HG03354 (cell line): ENCODE results near the gene PIAS4.

ENCODE experiments used
- ATAC-seq: cut with Tn5 transposase; IDR thresholded peaks from one replicate; pipeline ENCODE4 v1.9.1; 2021; ENCODE audit warnings: mild to moderate bottlenecking; ENCODE audit not compliant: unreplicated experiment, poor library complexity, severe bottlenecking

Gene PIAS4

DNA sequence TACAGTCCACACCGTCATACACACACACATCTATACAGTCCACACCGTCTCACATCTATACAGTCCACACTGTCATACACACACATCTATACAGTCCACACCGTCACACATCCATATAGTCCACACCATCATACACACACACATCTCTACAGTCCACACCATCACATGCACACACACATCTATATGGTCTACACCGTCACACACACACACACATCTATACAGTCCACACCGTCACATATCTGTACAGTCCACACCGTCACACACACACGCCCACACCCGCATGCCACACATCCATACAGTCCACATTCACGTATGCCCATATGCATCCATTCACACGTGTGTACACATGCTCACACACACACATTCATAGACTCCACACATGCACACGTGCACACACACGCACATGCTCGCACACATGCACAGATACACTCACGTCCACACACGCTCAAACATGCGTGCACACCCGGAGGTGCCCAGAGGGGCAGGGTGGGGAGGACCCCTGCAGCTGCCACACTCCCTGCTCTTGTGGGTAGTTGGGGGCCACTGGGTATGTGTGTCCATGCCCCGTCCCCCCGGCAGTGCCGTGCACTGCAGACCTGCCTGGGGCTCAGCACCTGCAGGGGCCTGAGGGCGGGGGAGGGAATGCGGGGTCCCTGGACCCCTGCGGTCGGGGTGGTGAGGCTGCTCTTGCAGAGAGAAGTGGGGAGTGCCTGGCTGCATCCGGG is 29.2 kb downstream of the PIAS4 start:
- no peak for ATAC-seq

DNA sequence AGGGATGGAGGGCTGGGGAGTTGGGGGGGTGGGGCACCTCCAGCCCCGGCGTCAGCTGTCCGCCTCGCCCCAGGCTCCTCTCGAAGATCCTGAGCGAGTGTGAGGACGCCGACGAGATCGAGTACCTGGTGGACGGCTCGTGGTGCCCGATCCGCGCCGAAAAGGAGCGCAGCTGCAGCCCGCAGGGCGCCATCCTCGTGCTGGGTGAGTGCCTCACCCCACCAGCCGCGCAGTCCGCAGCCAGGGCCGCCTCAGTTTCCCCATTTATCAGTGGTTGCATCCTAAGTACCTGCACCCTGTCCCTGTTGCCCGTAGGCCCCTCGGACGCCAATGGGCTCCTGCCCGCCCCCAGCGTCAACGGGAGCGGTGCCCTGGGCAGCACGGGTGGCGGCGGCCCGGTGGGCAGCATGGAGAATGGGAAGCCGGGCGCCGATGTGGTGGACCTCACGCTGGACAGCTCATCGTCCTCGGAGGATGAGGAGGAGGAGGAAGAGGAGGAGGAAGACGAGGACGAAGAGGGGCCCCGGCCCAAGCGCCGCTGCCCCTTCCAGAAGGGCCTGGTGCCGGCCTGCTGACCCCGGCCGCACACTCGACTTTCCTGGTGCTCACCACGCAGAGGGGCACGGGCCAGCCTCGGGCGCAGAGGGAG is 29.9 kb downstream of the PIAS4 start:
- ATAC-seq, result no peak

- ATAC-seq, result no peak
These were observed 30.5 kb downstream of the PIAS4 start for GRCh38 chr19:4038057-4038456.

DNA sequence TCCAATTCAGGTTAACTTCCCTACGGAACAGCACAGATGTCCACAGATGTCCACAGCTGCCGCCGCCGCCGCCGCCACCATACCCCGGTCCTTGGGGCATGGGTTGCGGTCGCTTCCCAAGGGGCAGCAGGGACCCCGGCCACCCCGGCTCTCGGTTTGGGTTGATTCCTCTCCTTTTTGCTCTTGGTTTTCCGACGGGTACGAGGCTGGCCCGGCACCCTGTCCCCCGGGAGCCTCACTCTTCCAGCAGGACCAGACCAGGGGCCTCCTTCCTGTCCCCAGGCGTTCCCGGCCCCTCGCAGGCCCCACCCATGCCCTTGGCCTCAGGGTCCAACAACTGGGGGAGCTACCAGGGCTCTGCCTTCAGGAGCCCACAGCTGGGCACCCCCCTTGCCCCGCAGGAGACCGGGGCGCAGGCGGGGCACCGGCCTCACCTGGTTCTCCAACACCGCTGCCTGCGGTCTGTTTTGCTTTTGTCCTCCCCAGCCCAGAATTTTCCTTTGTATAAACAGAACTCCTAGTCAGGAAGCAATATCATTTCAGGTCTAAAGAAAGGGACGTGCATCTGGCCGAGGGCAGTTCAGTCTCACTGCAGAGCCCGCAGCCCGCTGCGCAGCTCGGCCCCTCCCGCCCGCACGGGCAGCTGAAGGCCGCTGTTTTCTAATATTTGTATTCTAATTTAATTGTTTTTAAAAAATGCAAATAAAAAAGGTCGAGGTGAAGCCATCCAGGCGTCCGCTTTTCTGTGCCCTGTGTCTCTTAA is 31.3 kb downstream of the PIAS4 start:
- ATAC-seq, result no peak

GRCh38 chr19:4042064-4042730 is 34.7 kb downstream of the PIAS4 start:
- ATAC-seq, result no peak

DNA sequence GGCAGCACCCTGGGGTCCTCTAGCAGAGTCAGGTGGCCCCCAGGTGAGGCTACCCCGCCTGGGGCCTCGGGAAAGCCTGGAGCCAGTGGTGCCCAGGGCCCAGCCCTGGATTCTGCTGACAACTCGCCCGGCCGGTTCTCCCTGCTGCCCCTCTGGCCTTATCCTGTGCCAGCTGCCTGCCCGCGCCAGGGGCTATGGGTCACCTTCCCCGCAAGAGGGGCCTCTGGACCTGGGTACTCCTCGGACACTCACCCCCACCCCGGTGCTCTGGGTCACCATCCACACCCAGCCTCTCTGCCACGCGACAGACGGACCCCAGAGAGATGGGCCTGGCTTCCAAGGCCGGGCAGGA is 35.2 kb downstream of the PIAS4 start:
- no peak for ATAC-seq

DNA sequence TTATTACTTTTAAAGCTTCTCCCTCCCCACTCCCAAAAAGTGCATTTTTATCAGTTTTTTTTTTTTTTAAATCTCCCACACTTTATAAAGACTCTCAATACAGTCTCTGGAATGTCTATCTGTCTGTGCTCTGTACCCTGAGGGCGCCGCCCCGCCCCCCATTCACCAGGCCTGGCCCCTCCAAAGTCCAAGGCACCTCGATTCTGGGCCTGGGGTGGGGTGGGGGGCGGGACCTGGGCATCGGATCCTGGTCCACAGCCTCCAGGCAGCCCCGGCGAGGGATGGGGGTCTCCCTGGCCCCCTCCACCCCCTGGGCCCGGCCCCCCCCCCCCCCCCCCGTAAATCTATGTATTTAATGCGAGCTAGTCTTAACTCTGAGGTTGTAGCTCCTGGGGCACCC is 35.9 kb downstream of the PIAS4 start:
- no peak for ATAC-seq

DNA sequence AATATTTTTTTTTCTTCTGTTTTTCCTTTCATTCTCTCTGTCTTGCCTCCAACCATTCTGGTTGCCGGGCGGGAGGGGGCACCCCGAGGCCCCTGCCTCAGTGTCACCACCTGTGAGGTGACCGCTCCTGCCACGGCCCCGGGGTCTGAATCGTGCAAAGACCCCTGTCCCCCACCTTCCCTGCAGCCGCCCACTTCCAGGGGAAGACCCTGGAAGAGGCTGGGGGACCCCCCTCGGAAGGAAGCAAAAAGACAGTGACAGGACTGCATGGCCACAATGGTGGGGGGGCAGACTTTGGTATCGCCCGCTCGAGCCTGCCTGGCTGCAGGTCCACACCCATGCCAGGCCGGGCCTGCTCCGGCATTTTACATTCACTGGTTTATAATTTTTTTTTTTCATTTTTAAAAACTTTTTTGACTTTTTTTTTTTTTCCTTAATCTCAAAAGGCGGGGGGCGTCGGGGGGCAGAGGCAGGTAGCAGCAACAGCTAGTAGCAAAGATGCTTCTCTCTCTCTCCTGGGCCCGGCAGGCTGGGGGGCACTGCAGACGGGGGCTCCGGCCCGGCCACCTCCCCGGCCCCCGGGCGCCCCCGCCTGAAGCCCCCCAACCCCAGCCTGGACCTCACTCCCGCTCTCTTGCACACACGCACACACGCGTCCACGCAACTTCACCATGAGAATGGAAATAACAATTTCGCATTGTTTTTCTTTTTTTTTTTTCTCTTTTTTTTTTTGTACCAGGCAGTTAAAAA is 36.6 kb downstream of the PIAS4 start:
- no peak for ATAC-seq

DNA sequence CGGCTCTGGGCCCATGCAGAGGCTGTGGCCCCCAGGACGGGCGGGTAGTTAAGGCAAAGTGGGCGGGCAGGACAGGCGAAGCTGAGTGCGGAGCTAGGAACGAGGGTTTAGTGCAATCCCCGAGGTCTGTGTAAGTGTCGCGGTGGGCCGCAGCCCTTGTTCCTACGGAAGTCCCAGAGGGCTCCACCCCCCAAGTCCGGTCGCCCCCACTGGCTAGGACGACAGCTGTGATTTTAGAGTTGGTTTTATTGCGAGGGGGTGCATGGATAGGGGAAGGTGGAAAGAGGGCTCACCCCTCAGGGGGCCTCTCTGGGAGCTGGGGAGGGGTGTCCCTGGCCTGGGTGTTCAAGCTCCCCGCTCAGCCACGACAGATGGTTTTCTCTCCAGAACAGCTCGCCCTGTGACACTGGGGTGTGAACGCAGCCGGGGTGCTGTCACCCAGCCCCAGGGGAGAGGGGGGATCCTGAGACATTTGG is 37.5 kb downstream of the PIAS4 start:
- ATAC-seq, result no peak

DNA sequence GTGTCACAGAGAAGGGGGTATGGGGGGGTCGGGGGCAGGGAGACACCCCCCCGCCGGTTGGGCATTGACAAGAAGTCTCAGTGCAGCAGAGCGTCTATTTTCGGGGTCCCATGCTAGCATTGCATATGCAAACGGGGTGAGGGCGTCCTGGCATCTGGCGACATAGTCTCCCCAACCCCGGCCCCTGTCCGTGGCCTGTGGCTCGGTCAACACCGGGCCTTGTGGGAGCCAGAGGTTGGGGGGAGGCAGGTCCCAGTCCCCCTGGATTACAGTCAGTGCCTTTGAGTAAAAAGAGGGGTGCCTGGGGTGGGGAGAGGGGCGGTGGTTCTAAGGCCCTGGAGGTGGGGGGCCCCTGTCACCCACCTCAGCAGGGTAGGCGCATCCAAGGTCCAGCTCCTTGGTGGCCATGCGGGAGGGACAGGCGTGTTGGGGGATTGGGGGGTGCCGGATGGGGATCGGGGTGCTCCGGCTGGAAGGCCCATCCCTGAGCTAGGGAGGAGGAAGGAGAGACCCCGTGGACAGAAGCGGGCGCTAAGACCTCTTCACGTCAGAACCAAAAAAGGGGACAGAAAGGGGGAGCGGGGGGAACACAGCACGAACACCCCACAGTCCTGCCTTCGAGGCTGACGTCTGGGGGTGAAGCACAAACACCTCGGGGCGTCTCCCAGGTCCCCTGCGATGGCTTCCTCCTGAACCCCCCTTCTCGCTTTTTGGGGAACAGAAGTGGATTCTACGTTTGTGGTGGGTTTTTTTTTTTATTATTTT is 38.2 kb downstream of the PIAS4 start:
- no peak for ATAC-seq

GRCh38 chr19:4046362-4046691 is 38.8 kb downstream of the PIAS4 start:
- no peak for ATAC-seq

- no peak for ATAC-seq
These were observed 39.6 kb downstream of the PIAS4 start for GRCh38 chr19:4046946-4047683.

DNA sequence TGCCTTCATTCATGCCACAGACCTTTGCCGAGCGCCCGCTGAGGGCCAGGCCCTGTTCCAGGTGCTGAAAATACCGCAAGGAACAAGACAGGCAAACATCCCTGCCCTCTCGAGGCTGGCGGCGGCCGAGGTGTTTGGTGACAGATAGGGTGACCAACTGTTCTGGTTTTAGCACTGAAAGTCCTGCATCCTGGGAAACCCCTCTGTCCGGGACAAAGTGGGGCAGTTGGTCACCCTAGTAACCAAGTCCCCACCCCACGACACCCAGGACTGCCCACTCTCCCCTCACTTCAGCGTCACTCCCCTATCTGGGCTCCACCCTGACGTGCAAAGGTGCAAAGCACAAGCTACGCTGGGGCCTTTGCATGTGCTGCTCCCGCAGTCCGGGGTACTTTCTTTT is 41.9 kb downstream of the PIAS4 start:
- no peak for ATAC-seq

- ATAC-seq, result no peak
These were observed 43.9 kb downstream of the PIAS4 start for GRCh38 chr19:4051175-4052101.

GRCh38 chr19:4052114-4052992 is 44.8 kb downstream of the PIAS4 start:
- ATAC-seq, result no peak

DNA sequence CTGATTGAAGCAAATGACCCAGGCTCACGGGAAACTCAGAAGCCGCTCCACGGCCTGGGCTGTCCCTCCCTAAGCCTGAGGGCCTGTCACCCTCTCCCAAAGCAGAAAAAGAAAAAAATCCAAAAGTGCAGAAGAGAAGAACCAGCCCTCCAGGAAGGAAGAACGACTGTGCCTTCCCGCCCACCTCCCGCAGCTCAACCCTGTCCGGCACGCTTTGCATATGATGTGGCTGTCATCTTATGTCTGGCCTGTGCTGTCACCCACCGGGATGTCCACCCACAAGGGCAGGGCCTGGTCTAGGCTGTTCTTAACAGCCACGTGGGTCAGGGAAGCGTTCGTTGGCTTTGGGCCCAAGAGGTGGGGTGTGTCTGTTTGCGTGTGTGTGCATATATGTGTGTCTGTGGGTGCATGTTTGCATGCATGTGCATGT is 45.5 kb downstream of the PIAS4 start:
- ATAC-seq, result no peak
